ENCODE data around the gene ENKD1. TPM values are rescaled to one million over a fixed set of nuclear protein-coding genes. Genes with fewer than 3 reads are reported as not detected.
A peak's percentile ranks its signal among the peaks of the same experiment; 100 is the strongest.

ENKD1 gene
- total and polyA plus RNA-seq, 2 of the 13 experiments (the other 11 are each of a cell fraction or from before 2014, with no cell fraction given): 10.8 to 20.8 TPM

DNA sequence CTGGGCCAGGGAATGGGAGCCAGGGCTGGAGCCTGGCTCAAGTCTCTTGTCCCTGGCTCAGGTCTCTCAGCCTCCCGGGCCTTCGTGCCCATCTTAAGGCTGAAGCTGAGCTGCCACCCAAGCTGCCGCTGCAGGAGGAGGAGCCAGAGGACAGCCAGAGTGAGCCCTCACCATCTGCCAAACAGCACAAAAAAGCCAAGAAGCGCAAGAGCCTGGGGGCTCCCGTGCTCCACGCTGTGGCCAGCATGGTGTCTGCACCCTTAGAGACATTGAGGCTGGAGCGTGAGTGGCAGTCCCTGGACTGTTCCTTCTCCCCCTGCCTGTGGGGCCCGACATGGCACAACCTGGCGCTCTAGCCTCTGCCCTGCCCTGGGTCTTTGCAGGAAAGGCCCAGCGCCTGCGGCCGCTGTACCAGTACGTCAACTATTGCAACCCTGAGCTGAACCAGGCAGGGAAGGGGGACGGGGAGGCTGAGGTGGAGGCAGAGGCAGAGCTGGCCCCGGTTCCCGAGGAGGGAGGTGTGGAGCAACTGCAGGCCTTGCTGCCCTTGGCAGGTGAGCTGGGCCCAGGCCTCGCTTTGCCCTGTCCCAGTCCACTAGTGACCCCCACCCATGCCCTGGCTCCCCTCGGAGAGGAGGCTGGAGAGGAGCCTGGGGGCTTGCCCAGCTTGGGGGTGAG, 1.4 kb upstream of the ENKD1 start (continued):
- no peak; the same call in 1 of the 2 replicates for TF ChIP-seq ZNF329 (CRISPR knock-in tag; IDR thresholded peaks at IDR 0.05; ENCODE audit: low read depth)
- TF ChIP-seq JARID2 (CRISPR knock-in tag; IDR thresholded peaks at IDR 0.05; ENCODE audit: insufficient replicate concordance): no peak
- TF ChIP-seq, protein P1, sequence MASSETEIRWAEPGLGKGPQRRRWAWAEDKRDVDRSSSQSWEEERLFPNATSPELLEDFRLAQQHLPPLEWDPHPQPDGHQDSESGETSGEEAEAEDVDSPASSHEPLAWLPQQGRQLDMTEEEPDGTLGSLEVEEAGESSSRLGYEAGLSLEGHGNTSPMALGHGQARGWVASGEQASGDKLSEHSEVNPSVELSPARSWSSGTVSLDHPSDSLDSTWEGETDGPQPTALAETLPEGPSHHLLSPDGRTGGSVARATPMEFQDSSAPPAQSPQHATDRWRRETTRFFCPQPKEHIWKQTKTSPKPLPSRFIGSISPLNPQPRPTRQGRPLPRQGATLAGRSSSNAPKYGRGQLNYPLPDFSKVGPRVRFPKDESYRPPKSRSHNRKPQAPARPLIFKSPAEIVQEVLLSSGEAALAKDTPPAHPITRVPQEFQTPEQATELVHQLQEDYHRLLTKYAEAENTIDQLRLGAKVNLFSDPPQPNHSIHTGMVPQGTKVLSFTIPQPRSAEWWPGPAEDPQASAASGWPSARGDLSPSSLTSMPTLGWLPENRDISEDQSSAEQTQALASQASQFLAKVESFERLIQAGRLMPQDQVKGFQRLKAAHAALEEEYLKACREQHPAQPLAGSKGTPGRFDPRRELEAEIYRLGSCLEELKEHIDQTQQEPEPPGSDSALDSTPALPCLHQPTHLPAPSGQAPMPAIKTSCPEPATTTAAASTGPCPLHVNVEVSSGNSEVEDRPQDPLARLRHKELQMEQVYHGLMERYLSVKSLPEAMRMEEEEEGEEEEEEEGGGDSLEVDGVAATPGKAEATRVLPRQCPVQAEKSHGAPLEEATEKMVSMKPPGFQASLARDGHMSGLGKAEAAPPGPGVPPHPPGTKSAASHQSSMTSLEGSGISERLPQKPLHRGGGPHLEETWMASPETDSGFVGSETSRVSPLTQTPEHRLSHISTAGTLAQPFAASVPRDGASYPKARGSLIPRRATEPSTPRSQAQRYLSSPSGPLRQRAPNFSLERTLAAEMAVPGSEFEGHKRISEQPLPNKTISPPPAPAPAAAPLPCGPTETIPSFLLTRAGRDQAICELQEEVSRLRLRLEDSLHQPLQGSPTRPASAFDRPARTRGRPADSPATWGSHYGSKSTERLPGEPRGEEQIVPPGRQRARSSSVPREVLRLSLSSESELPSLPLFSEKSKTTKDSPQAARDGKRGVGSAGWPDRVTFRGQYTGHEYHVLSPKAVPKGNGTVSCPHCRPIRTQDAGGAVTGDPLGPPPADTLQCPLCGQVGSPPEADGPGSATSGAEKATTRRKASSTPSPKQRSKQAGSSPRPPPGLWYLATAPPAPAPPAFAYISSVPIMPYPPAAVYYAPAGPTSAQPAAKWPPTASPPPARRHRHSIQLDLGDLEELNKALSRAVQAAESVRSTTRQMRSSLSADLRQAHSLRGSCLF (CRISPR knock-in tag; IDR thresholded peaks at IDR 0.05; ENCODE audit: borderline replicate concordance): no peak
- TF ChIP-seq, protein P2, sequence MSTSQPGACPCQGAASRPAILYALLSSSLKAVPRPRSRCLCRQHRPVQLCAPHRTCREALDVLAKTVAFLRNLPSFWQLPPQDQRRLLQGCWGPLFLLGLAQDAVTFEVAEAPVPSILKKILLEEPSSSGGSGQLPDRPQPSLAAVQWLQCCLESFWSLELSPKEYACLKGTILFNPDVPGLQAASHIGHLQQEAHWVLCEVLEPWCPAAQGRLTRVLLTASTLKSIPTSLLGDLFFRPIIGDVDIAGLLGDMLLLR (CRISPR knock-in tag; IDR thresholded peaks at IDR 0.05): no peak
- peak; percentile 60; the same call in 1 of the 2 replicates for TF ChIP-seq KDM3A (CRISPR knock-in tag; IDR thresholded peaks at IDR 0.05; ENCODE audit: low read depth)
- 0 out of 2 replicates have a peak, but pooled peaks have one; percentile 65 for TF ChIP-seq GZF1 (CRISPR knock-in tag; IDR thresholded peaks at IDR 0.05)
- peak; percentile 56; the same call in 1 of the 2 replicates for TF ChIP-seq GFI1 (CRISPR knock-in tag; IDR thresholded peaks at IDR 0.05; ENCODE audit: borderline replicate concordance)
- TF ChIP-seq YY1 (IDR thresholded peaks at IDR 0.05; ENCODE audit: insufficient read depth, insufficient replicate concordance, low read depth, low read length): peak; percentile 67
- TF ChIP-seq FOXO1 (CRISPR knock-in tag; IDR thresholded peaks at IDR 0.05): peak; percentile 46; the same call in 1 of the 2 replicates
- peak; percentile 86 for TF ChIP-seq STAG1 (CRISPR knock-in tag; IDR thresholded peaks at IDR 0.05)
- peak; percentile 81; the same call in 1 of the 2 replicates for TF ChIP-seq MEIS2 (CRISPR knock-in tag; IDR thresholded peaks at IDR 0.05)
- no peak for TF ChIP-seq KLF13 (CRISPR knock-in tag; IDR thresholded peaks at IDR 0.05)
- no peak for TF ChIP-seq SMAD3 (CRISPR knock-in tag; IDR thresholded peaks at IDR 0.05)
- TF ChIP-seq ZEB1 (IDR thresholded peaks at IDR 0.05; ENCODE audit: insufficient replicate concordance, low read depth): peak; percentile 42
- TF ChIP-seq ARHGAP35 (CRISPR knock-in tag; IDR thresholded peaks at IDR 0.05; ENCODE audit: borderline replicate concordance): peak; percentile 74; the same call in 1 of the 2 replicates
- TF ChIP-seq, protein P3, sequence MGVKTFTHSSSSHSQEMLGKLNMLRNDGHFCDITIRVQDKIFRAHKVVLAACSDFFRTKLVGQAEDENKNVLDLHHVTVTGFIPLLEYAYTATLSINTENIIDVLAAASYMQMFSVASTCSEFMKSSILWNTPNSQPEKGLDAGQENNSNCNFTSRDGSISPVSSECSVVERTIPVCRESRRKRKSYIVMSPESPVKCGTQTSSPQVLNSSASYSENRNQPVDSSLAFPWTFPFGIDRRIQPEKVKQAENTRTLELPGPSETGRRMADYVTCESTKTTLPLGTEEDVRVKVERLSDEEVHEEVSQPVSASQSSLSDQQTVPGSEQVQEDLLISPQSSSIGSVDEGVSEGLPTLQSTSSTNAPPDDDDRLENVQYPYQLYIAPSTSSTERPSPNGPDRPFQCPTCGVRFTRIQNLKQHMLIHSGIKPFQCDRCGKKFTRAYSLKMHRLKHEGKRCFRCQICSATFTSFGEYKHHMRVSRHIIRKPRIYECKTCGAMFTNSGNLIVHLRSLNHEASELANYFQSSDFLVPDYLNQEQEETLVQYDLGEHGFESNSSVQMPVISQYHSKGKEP (CRISPR knock-in tag; IDR thresholded peaks at IDR 0.05): no peak
- no peak for TF ChIP-seq GPN1 (CRISPR knock-in tag; IDR thresholded peaks at IDR 0.05; ENCODE audit: borderline replicate concordance)
- peak; percentile 94 for TF ChIP-seq CHCHD3 (CRISPR knock-in tag; IDR thresholded peaks at IDR 0.05)
- TF ChIP-seq ZNF10 (CRISPR knock-in tag; IDR thresholded peaks at IDR 0.05; ENCODE audit: borderline replicate concordance, low read depth): no peak
- no peak for TF ChIP-seq TAF15 (IDR thresholded peaks at IDR 0.05; ENCODE audit: low read depth, low read length, poor library complexity, severe bottlenecking)
- no peak for TF ChIP-seq ZFP41 (CRISPR knock-in tag; IDR thresholded peaks at IDR 0.05; ENCODE audit: borderline replicate concordance)
- peak; percentile 3; the same call in 1 of the 2 replicates for TF ChIP-seq AHR (CRISPR knock-in tag; IDR thresholded peaks at IDR 0.05)
- TF ChIP-seq HNRNPUL1 (IDR thresholded peaks at IDR 0.05; ENCODE audit: low read depth, low read length): no peak
- TF ChIP-seq ZNF331 (CRISPR knock-in tag; IDR thresholded peaks at IDR 0.05): peak; percentile 91

Measured in HepG2 (cell line).